Embryonic facial prominence (tissue), 1 donor: Measurements from ENCODE around the gene PHF5A.

Experiments
- DNase-seq: peaks from one replicate; pipeline ENCODE4 v3.0.0-alpha.2; 2016; ENCODE audit errors: extremely low spot score

The PHF5A gene

DNA sequence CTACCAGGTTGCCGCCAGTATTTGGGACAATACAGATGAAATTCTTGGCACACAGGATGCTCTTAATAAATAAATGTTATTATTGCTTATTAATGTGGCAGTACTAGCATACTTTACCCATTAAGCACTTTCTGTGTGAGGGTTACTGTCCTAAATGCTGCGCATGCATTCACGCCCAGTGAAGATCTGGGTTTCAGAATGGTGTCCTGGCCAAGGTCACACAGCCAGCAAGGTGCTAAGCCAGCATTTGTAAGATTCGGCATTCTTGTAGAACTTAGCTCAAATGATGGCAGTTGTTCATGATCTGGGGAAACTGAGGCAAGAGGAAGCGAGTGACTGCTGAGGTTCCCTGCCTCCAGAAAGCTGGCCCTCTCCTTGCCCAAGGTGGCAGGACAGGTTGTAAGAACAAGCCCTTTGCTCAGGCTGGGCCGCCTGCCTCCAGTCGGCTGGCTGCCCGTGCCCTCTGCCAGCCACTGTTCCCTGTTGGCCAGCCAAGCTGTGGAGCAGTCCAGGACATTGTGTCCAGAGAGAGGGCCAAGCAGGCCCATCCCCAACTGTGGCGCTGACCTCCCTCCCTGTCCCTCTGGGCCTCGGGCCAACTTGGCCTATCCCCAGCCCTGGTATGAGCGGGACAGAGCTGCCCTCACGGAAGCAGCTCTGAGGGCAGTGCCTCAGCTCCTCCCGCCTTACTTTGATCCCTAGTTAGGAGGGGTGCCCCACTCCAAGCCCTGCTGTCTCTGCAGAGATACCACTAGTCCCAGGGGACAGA, 50.7 kb downstream of the PHF5A start:
- DNase-seq: no peak

- DNase-seq: no peak
These were observed 52.9 kb downstream of the PHF5A start for GRCh38 chr22:41415554-41415953.

DNA sequence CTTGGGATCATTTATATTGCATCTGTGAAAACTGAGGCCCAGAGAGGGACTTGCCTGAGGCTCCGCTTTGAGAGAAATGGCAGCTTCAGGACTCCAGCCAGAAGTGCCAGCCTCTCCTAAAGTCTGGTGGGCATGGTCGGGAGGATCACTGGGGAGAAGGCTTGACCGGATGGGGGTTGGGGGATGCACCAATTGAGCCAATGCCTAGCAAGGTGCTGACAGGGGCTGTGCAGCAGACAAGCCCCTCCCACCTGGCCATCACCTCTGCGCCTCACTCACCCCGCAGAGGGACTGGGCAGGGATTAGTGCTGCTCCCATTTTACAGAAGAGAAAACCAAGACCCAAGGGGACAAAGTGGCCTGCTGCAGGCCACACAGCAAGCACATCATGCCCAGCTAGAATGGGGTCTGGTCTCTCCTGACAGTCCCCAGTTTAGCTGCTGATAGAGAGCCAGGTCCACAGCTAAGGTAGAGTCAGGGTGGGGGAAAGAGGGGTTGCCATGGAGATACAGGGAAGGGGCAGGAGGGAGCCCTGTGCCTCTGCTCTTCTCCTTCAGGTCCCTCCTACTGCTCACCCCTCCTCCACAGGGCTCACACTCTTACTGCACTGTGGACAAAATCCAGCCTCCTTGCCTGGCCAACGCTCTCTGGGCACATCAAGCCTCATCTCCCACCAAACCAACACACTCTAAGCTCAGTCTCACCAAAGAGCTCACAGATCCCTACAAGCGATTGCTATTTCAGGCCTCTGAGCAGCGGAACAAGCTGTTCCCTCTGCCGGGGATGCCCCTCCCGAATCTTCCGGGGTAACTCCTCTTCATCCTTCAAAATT, 57.3 kb downstream of the PHF5A start:
- DNase-seq: no peak

- no peak for DNase-seq
These were observed 58.2 kb downstream of the PHF5A start for GRCh38 chr22:41410311-41410751.
